H1 (cell line): ENCODE data around the gene PROM2. TPM values are rescaled to one million over a fixed set of nuclear protein-coding genes. Genes with fewer than 3 reads are reported as not detected.

ENCODE experiments used
- CTCF ChIA-PET: fragments of 300-600 bp; sonication (Branson Sonifier 250); formaldehyde crosslinking; loops from one replicate; lab custom pipeline; 2021; ENCODE audit not compliant: partially characterized antibody; lab: Charles Lee
- POLR2A ChIA-PET: fragments of 300-600 bp; sonication (Branson Sonifier 250); formaldehyde crosslinking; loops from one replicate; lab custom pipeline; 2021; ENCODE audit warnings: inconsistent platforms; ENCODE audit not compliant: partially characterized antibody; lab: Charles Lee
- DNase-seq, 2 experiments: peaks; one replicate each; pipeline versions ENCODE4 v3.0.0 to v3.0.0-alpha.2; 2010 to 2022; ENCODE audit warnings: low spot score in 2 of 2, low read depth in 1 of 2, mixed read lengths in 1 of 2
- FAIRE-seq: peaks from 2 replicates; lab custom pipeline; 2011; peaks lifted over from hg19 to GRCh38; lab: Jason Lieb, UNC
- H2AFZ ChIP-seq: 2 replicates; pipeline ENCODE4 v1.8.1; 2012; ENCODE audit warnings: low read length, inconsistent platforms
- H2AK5ac ChIP-seq: 2 replicates; pipeline ENCODE4 v1.6.1; 2013; ENCODE audit warnings: low read depth, low read length
- H2BK120ac ChIP-seq: replicated peaks from 2 replicates; pipeline ENCODE3; 2013; ENCODE audit warnings: low read depth, low read length, inconsistent platforms
- H2BK12ac ChIP-seq: 2 replicates; pipeline ENCODE4 v1.6.1; 2013; ENCODE audit warnings: low read depth, low read length
- H2BK15ac ChIP-seq: 2 replicates; pipeline ENCODE4 v1.6.1; 2013; ENCODE audit warnings: low read length
- H2BK20ac ChIP-seq: 2 replicates; pipeline ENCODE4 v1.6.1; 2013; ENCODE audit warnings: low read length
- H2BK5ac ChIP-seq: 2 replicates; pipeline ENCODE4 v1.6.1; 2013; ENCODE audit warnings: low read depth, low read length
- H3K14ac ChIP-seq: 2 replicates; pipeline ENCODE4 v1.6.1; 2013; ENCODE audit warnings: inconsistent platforms; ENCODE audit not compliant: insufficient read length
- H3K18ac ChIP-seq: 2 replicates; pipeline ENCODE4 v1.6.1; 2013; ENCODE audit warnings: low read length; ENCODE audit errors: extremely low read depth
- H3K23ac ChIP-seq: 2 replicates; pipeline ENCODE4 v1.6.1; 2013; ENCODE audit warnings: inconsistent platforms; ENCODE audit not compliant: insufficient read length
- H3K23me2 ChIP-seq: 2 replicates; pipeline ENCODE4 v1.6.1; 2013; ENCODE audit warnings: low read depth, low read length
- H3K27ac ChIP-seq: 2 replicates; pipeline ENCODE4 v1.6.1; 2011; ENCODE audit warnings: low read depth, low read length, inconsistent platforms
- H3K27me3 ChIP-seq, 4 experiments: replicated peaks in 1 of 4; 1 replicate in 1 of 4; 2 replicates in 3 of 4; pipeline versions ENCODE4 v1.6.1 to v1.8.1; 2011 to 2013; ENCODE audit warnings: low read length in 3 of 4, mild to moderate bottlenecking in 3 of 4, inconsistent platforms in 2 of 4, mixed read lengths in 2 of 4, moderate library complexity in 1 of 4; ENCODE audit not compliant: control insufficient read depth in 3 of 4, insufficient read depth in 3 of 4; ENCODE audit errors: extremely low read depth in 1 of 4
- H3K36me3 ChIP-seq, 4 experiments: 2 replicates each; pipeline versions ENCODE4 v1.6.1 to v1.8.1; 2011 to 2013; ENCODE audit warnings: mild to moderate bottlenecking in 4 of 4, low read length in 3 of 4, moderate library complexity in 2 of 4, control low read depth in 1 of 4, inconsistent platforms in 1 of 4; ENCODE audit not compliant: insufficient read depth in 4 of 4, control insufficient read depth in 2 of 4
- H3K4ac ChIP-seq: replicated peaks from 2 replicates; pipeline ENCODE3; 2013; ENCODE audit warnings: low read length, low read depth, mixed read lengths, inconsistent platforms; ENCODE audit not compliant: insufficient read length
- H3K4me1 ChIP-seq, 4 experiments: replicated peaks in 1 of 4; 1 replicate in 1 of 4; 2 replicates in 3 of 4; pipeline versions ENCODE4 v1.6.1 to v1.8.1; 2011 to 2013; ENCODE audit warnings: low read length in 3 of 4, inconsistent platforms in 2 of 4, mixed read lengths in 1 of 4; ENCODE audit not compliant: insufficient read depth in 4 of 4, control insufficient read depth in 3 of 4
- H3K4me2 ChIP-seq, 2 experiments: 2 replicates each; pipeline versions ENCODE4 v1.6.1 to v1.8.1; 2011 to 2013; ENCODE audit warnings: low read depth in 2 of 2, low read length in 2 of 2, control low read depth in 1 of 2, inconsistent platforms in 1 of 2, mild to moderate bottlenecking in 1 of 2; ENCODE audit not compliant: insufficient read depth in 1 of 2
- H3K4me3 ChIP-seq, 4 experiments: fragments of 200-600, 300-600 bp in 1 of 4; sonication (generic), shearing (Covaris generic), sonication (Bioruptor Twin) in 1 of 4; 2 replicates each; pipeline versions ENCODE4 v1.5.1 to v1.8.1; 2011 to 2016; ENCODE audit warnings: low read length in 4 of 4, low read depth in 3 of 4, control low read depth in 2 of 4, inconsistent platforms in 2 of 4, mild to moderate bottlenecking in 2 of 4, mixed read lengths in 1 of 4, moderate library complexity in 1 of 4; ENCODE audit not compliant: insufficient read depth in 2 of 4; ENCODE audit errors: extremely low read depth in 1 of 4
- H3K56ac ChIP-seq: replicated peaks from 2 replicates; pipeline ENCODE3; 2013; ENCODE audit warnings: low read depth, mild to moderate bottlenecking, mixed read lengths, low read length, inconsistent platforms; ENCODE audit not compliant: insufficient read length
- H3K79me1 ChIP-seq: 2 replicates; pipeline ENCODE4 v1.6.1; 2013; ENCODE audit warnings: low read depth, low read length, control low read depth
- H3K79me2 ChIP-seq, 2 experiments: 2 replicates each; pipeline versions ENCODE4 v1.6.1 to v1.8.1; 2012 to 2013; ENCODE audit warnings: low read length in 2 of 2, mild to moderate bottlenecking in 2 of 2, inconsistent platforms in 1 of 2; ENCODE audit not compliant: insufficient read depth in 2 of 2, control insufficient read depth in 1 of 2
- H3K9ac ChIP-seq, 4 experiments: replicated peaks in 1 of 4; 1 replicate in 1 of 4; 2 replicates in 3 of 4; pipeline versions ENCODE4 v1.6.1 to v1.8.1; 2011 to 2013; ENCODE audit warnings: low read depth in 3 of 4, low read length in 3 of 4, control low read depth in 2 of 4, mild to moderate bottlenecking in 2 of 4, moderate library complexity in 2 of 4, inconsistent platforms in 1 of 4; ENCODE audit errors: extremely low read depth in 1 of 4
- H3K9me3 ChIP-seq, 2 experiments: 2 replicates each; pipeline versions ENCODE4 v1.6.1 to v1.8.1; 2012 to 2013; ENCODE audit warnings: mild to moderate bottlenecking in 2 of 2, moderate library complexity in 2 of 2, control low read depth in 1 of 2, inconsistent platforms in 1 of 2, low read depth in 1 of 2, low read length in 1 of 2, mixed read lengths in 1 of 2; ENCODE audit not compliant: insufficient read depth in 2 of 2
- H4K20me1 ChIP-seq, 2 experiments: replicated peaks in 1 of 2; 2 replicates each; pipeline versions ENCODE3 to v1.8.1; 2011 to 2013; ENCODE audit warnings: inconsistent platforms in 2 of 2, low read length in 2 of 2, mild to moderate bottlenecking in 1 of 2; ENCODE audit not compliant: insufficient read depth in 2 of 2, control insufficient read depth in 1 of 2
- H4K5ac ChIP-seq: 2 replicates; pipeline ENCODE4 v1.6.1; 2013; ENCODE audit warnings: low read length, low read depth, mixed read lengths, inconsistent platforms; ENCODE audit not compliant: insufficient read length
- H4K8ac ChIP-seq: 2 replicates; pipeline ENCODE4 v1.8.0; 2013; ENCODE audit warnings: mild to moderate bottlenecking, moderate library complexity, low read length, inconsistent platforms; ENCODE audit not compliant: insufficient read depth; ENCODE audit errors: extremely low read depth
- H4K91ac ChIP-seq: replicated peaks from 2 replicates; pipeline ENCODE3; 2013; ENCODE audit warnings: low read length, mixed read lengths, inconsistent platforms; ENCODE audit not compliant: insufficient read length
- CREB1 ChIP-seq: IDR thresholded peaks from 2 replicates; pipeline ENCODE4 v1.6.1; 2012; ENCODE audit warnings: inconsistent platforms
- FOSL1 ChIP-seq: IDR thresholded peaks from 2 replicates; pipeline ENCODE4 v1.6.1; 2011; ENCODE audit warnings: mild to moderate bottlenecking, low read depth, low read length, moderate library complexity; ENCODE audit not compliant: insufficient read depth
- JUND ChIP-seq: IDR thresholded peaks from 2 replicates; pipeline ENCODE4 v1.6.1; 2011; ENCODE audit warnings: mild to moderate bottlenecking, improper control_type of control experiment, low read length
- PHF8 ChIP-seq: fragments of 200-600 bp; sonication (generic); conservative IDR thresholded peaks from 2 replicates; pipeline ENCODE4 v1.7.1; 2012; ENCODE audit warnings: low read depth, mild to moderate bottlenecking, inconsistent platforms, low read length, moderate library complexity
- SAP30 ChIP-seq: fragments of 300-600 bp; sonication (generic); IDR thresholded peaks from 2 replicates; pipeline ENCODE4 v1.7.1; 2012; ENCODE audit warnings: low read length, moderate library complexity, mild to moderate bottlenecking, inconsistent platforms; ENCODE audit not compliant: insufficient read depth, insufficient replicate concordance
- TBP ChIP-seq: IDR thresholded peaks from 2 replicates; pipeline ENCODE4 v1.6.1; 2011; ENCODE audit warnings: low read depth, low read length, improper control_type of control experiment
- WGBS, 2 experiments: shearing (Covaris generic) in 1 of 2; methylation state at CpG; one replicate each; pipeline versions ENCODE4 v1.1.6 to v1.1.7; 2013 to 2015; ENCODE audit warnings: low lambda C conversion rate in 2 of 2, mixed read lengths in 2 of 2, inconsistent platforms in 1 of 2, low coverage in 1 of 2, missing lambda C conversion rate in 1 of 2; ENCODE audit not compliant: insufficient replicate concordance in 2 of 2, insufficient coverage in 1 of 2, insufficient read length in 1 of 2; ENCODE audit errors: extremely low coverage in 1 of 2, missing lambda C conversion rate in 1 of 2; 5-methylcytosine and 5-hydroxymethylcytosine counted together
- polyA plus RNA-seq, 7 experiments: library from polyadenylated mRNA; depleted of rRNA in 3 of 7; stranded (reverse) in 5 of 7; unstranded in 2 of 7; fragments of >200 nt in 5 of 7; fragments of 200-250 nt in 2 of 7; gene quantifications; 1 replicate in 5 of 7; 2 replicates in 1 of 7; 4 replicates in 1 of 7; pipeline versions ENCODE4 v1.2.1 to v1.2.3, GENCODE V29; 2011 to 2013; ENCODE audit warnings: missing spikeins in 2 of 7, mixed read lengths in 2 of 7
- total RNA-seq: library from RNA; stranded (reverse); fragmentation: NEBNext Ultra II Directional; extraction: Animal tissue kit (Norgen Biotek cat#: 25700); gene quantifications from 2 replicates; pipeline ENCODE4 v1.2.1, GENCODE V29; 2021

PROM2 gene
- total and polyA plus RNA-seq, 2 of the 8 experiments (the other 6 are each of a cell fraction or from before 2014, with no cell fraction given): 1.6 to 3.8 TPM

- Histone ChIP-seq H3K27ac (no peak overlapping the region), H4K8ac (no peak overlapping the region), H3K9ac (no peak overlapping the region), H3K56ac (no peak overlapping the region), H2BK12ac (no peak overlapping the region), H3K23me2 (no peaks in the 10 kb centered on the region), H3K27me3 (no peaks in the 10 kb centered on the region), H3K4me1 (no peaks in the 10 kb centered on the region), H4K91ac (no peak overlapping the region), H2BK120ac (no peak overlapping the region), H4K5ac (no peak overlapping the region), H3K4ac (no peak overlapping the region), H3K36me3 (no peaks in the 10 kb centered on the region; a peak in 1 of 8 replicates), H2BK5ac (no peak overlapping the region), H3K4me3 (no peak overlapping the region), H3K14ac (no peak overlapping the region), H3K23ac (no peak overlapping the region), H3K79me2 (no peaks in the 10 kb centered on the region), H2AFZ (no peak overlapping the region), H3K9me3 (peaks cover 75 to 93% of the 10 kb centered on the region in 2 experiments), H2BK20ac (no peak overlapping the region), H3K79me1 (no peaks in the 10 kb centered on the region), H2AK5ac (no peak overlapping the region), H2BK15ac (no peak overlapping the region), H4K20me1 (no peaks in the 10 kb centered on the region), H3K18ac (no peak overlapping the region), H3K4me2 (no peak overlapping the region)
- ChIA-PET CTCF (no interaction called here), POLR2A (no interaction called here)
- 60% methylated on average over 1 of the region's 1 CpG; no CpG with 5 or more reads in 1 of the 2 experiments for WGBS, 2 experiments
- FAIRE-seq (no peak), DNase-seq (no peak)
- TF ChIP-seq SAP30: no peak
- TF ChIP-seq CREB1: no peak
- TF ChIP-seq JUND: no peak
- TF ChIP-seq FOSL1: no peak
- no peak for TF ChIP-seq TBP
- TF ChIP-seq PHF8: no peak
These were observed 60.8 kb downstream of the PROM2 start for GRCh38 chr2:95334916-95335641.
